OCI-LY7 (cell line): ENCODE measurements around the gene CCDC181. TPM values are rescaled to one million over a fixed set of nuclear protein-coding genes. Genes with fewer than 3 reads are reported as not detected.

Source experiments
- BruUV-seq: library from RNA; stranded (reverse); fragments of 400-500 nt; replicated peaks from 2 replicates; lab custom pipeline; 2021; lab: Mats Ljungman, UMichigan
- CTCF ChIA-PET: fragments of 300-600 bp; sonication (Branson Sonifier 250); formaldehyde crosslinking; loops from one replicate; lab custom pipeline; 2022; ENCODE audit warnings: antibody characterized with exemption; ENCODE audit not compliant: unreplicated experiment; lab: Charles Lee
- POLR2A ChIA-PET: fragments of 300-600 bp; sonication (Branson Sonifier 250); formaldehyde crosslinking; loops from one replicate; lab custom pipeline; 2022; ENCODE audit warnings: antibody characterized with exemption; lab: Charles Lee
- DNase-seq: peaks from one replicate; pipeline ENCODE4 v3.0.0-alpha.2; 2015; ENCODE audit warnings: low spot score
- H2AFZ ChIP-seq: fragments of 200-600 bp; sonication (generic), shearing (Covaris generic); 2 replicates; pipeline ENCODE4 v1.6.1; 2014; ENCODE audit warnings: mild to moderate bottlenecking, antibody characterized with exemption, low read length, moderate library complexity
- H3K27ac ChIP-seq: fragments of 200-600 bp; sonication (generic); 2 replicates; pipeline ENCODE4 v1.5.1; 2014; ENCODE audit warnings: mixed run types, low read depth, mild to moderate bottlenecking, moderate library complexity, low read length, inconsistent platforms; ENCODE audit not compliant: poor library complexity, severe bottlenecking
- H3K36me3 ChIP-seq: fragments of 200-600 bp; sonication (generic); 2 replicates; pipeline ENCODE4 v1.6.1; 2014; ENCODE audit warnings: mild to moderate bottlenecking, antibody characterized with exemption, low read length, moderate library complexity, mixed read lengths; ENCODE audit not compliant: insufficient read depth
- H3K4me1 ChIP-seq: fragments of 200-600 bp; sonication (generic); 2 replicates; pipeline ENCODE4 v1.5.1; 2014; ENCODE audit warnings: mild to moderate bottlenecking, low read length; ENCODE audit not compliant: insufficient read depth, poor library complexity, severe bottlenecking
- H3K4me2 ChIP-seq: fragments of 200-600 bp; sonication (generic); 2 replicates; pipeline ENCODE4 v1.6.1; 2014; ENCODE audit warnings: mild to moderate bottlenecking, low read length
- H3K4me3 ChIP-seq: fragments of 200-600 bp; sonication (generic); 2 replicates; pipeline ENCODE4 v1.5.1; 2014; ENCODE audit warnings: mild to moderate bottlenecking, low read depth, low read length; ENCODE audit not compliant: poor library complexity, severe bottlenecking
- H3K79me2 ChIP-seq: fragments of 200-600 bp; sonication (generic); 2 replicates; pipeline ENCODE4 v1.6.1; 2016; ENCODE audit warnings: low read depth, mild to moderate bottlenecking, low read length, moderate library complexity, mixed read lengths; ENCODE audit not compliant: insufficient read depth
- H3K9me2 ChIP-seq: fragments of 200-600 bp; sonication (generic); 2 replicates; pipeline ENCODE4 v1.6.1; 2016; ENCODE audit warnings: mild to moderate bottlenecking, low read length, mixed read lengths; ENCODE audit not compliant: insufficient read depth
- H3K9me3 ChIP-seq: fragments of 200-600 bp; sonication (generic); 2 replicates; pipeline ENCODE4 v1.6.1; 2014; ENCODE audit warnings: mild to moderate bottlenecking, mixed run types, low read length, mixed read lengths
- H4K20me1 ChIP-seq: fragments of 200-600 bp; sonication (generic); 2 replicates; pipeline ENCODE4 v1.6.1; 2014; ENCODE audit warnings: mild to moderate bottlenecking, antibody characterized with exemption, low read length, moderate library complexity, mixed read lengths; ENCODE audit not compliant: insufficient read depth
- CTCF ChIP-seq: fragments of 200-600 bp; sonication (generic); conservative IDR thresholded peaks from 2 replicates; pipeline ENCODE4 v1.5.1; 2014; ENCODE audit warnings: mild to moderate bottlenecking, antibody characterized with exemption, low read length, moderate library complexity, mixed read lengths
- EZH2phosphoT487 ChIP-seq: fragments of 200-600 bp; sonication (generic); IDR thresholded peaks from 2 replicates; pipeline ENCODE4 v1.6.1; 2018; ENCODE audit warnings: low read depth, borderline replicate concordance, mild to moderate bottlenecking, mixed run types, antibody characterized with exemption, low read length, moderate library complexity, mixed read lengths
- intact Hi-C: fragments of 100-400 bp; cut with micrococcal nuclease; formaldehyde crosslinking; loops from one replicate; pipeline ENCODE4 v1.10.0; 2022; ENCODE audit not compliant: unreplicated experiment
- total RNA-seq, 2 experiments: library from RNA; depleted of rRNA in 1 of 2; stranded (reverse); fragments of >200 nt in 1 of 2; shearing (Covaris generic) in 1 of 2; gene quantifications; 2 replicates each; pipeline ENCODE4 v1.2.3, GENCODE V29; 2014 to 2022

Gene CCDC181
- total RNA-seq, 2 experiments from 2014 or later, result not detected

DNA sequence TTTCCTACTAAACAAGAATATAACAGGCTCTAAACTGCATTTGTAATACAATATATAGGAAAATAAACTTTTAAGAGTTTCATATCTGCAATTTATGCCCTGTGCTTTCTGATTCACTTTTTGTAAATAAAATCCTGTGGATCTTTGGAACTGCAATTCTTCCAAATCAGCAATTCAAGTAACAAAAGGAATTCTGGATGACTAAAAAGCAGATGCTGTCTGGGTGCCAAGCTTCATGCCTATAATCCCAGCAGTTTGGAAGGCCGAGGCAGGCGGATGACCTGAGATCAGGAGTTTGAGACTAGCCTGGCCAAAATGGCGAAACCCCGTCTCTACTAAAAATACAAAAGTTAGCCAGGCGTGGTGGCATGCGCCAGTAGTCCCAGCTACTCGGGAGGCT lies 66.0 kb downstream of the CCDC181 start:
- CTCF ChIA-PET, result no interaction called here
- no peaks in the 10 kb centered on the region for H3K79me2 ChIP-seq
- DNase-seq, result no peak
- POLR2A ChIA-PET, result interaction anchor here (0.5 kb wide), 1 partner anchor 12 kb away, joined by 5 read pairs; no protein-coding TSS in a partner anchor
- no peaks in the 10 kb centered on the region for H4K20me1 ChIP-seq
- no peak overlapping the region for H2AFZ ChIP-seq
- no peak overlapping the region for H3K27ac ChIP-seq
- intact Hi-C loops, result loop anchor here (10.0 kb wide), 2 partner anchors 334 to 434 kb away; partner anchors contain the start of gene METTL18
- no TSS peak for BruUV-seq
- H3K36me3 ChIP-seq, result peaks cover 4% of the 10 kb centered on the region; the same call in 1 of the 2 replicates
- H3K4me3 ChIP-seq, result no peak overlapping the region
- TF ChIP-seq CTCF, result no peak
- no peak for TF ChIP-seq EZH2phosphoT487
- H3K4me2 ChIP-seq, result no peak overlapping the region
- peaks cover 15% of the 10 kb centered on the region; the same call in 1 of the 2 replicates for H3K9me3 ChIP-seq
- H3K4me1 ChIP-seq, result no peaks in the 10 kb centered on the region
- H3K9me2 ChIP-seq, result no peaks in the 10 kb centered on the region

DNA sequence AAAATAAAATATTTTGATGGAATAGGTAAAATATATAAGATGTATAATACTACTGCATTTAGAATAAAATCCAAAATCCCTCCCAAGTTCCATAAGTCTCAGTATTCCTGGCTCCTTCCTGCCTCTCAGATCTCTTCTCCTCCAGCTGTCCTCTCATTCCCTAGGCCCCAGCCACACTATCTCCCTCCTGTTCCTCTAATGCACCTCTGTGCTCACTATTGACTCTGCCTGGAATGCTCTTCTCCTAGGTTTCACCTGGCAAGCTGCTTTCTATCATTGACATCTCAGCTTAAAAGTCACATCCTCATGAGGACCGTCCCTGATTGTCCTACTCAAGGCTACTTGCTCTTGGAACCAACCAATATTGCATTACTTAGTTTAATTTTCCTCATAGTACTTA lies 66.9 kb downstream of the CCDC181 start:
- TF ChIP-seq EZH2phosphoT487 (no peak), CTCF (no peak)
- POLR2A ChIA-PET, result interaction anchor here (0.6 to 1.2 kb wide), 3 partner anchors 20 to 1088 kb away, joined by 3 read pairs; no protein-coding TSS in a partner anchor
- no peaks in the 10 kb centered on the region for H3K4me1 ChIP-seq
- CTCF ChIA-PET, result no interaction called here
- BruUV-seq, result no TSS peak
- DNase-seq, result no peak
- no peak overlapping the region for H2AFZ ChIP-seq
- H4K20me1 ChIP-seq, result no peaks in the 10 kb centered on the region
- H3K27ac ChIP-seq, result no peak overlapping the region
- H3K79me2 ChIP-seq, result no peaks in the 10 kb centered on the region
- H3K36me3 ChIP-seq, result peaks cover 4% of the 10 kb centered on the region; the same call in 1 of the 2 replicates
- intact Hi-C loops, result loop anchor here (10.0 kb wide), 2 partner anchors 334 to 434 kb away; partner anchors contain the start of gene METTL18
- H3K9me2 ChIP-seq, result no peaks in the 10 kb centered on the region
- H3K9me3 ChIP-seq, result peaks cover 8% of the 10 kb centered on the region; the same call in 1 of the 2 replicates
- H3K4me3 ChIP-seq, result no peak overlapping the region
- no peak overlapping the region for H3K4me2 ChIP-seq
